Type B pancreatic cell (in vitro differentiated cells): ENCODE measurements around the gene GRB14. TPM values are rescaled to one million over a fixed set of nuclear protein-coding genes. Genes with fewer than 3 reads are reported as not detected.

Experiments
- DNase-seq: peaks from one replicate; pipeline ENCODE4 v3.0.0; 2021; ENCODE audit warnings: mixed read lengths; ENCODE audit not compliant: unreplicated experiment; ENCODE audit errors: extremely low spot score
- H3K27ac Mint-ChIP-seq: 2 replicates; pipeline ENCODE4 v1.8.0; 2021; ENCODE audit warnings: mild to moderate bottlenecking, mixed read lengths
- H3K27me3 Mint-ChIP-seq: 2 replicates; pipeline ENCODE4 v1.8.0; 2021; ENCODE audit warnings: mixed read lengths
- H3K36me3 Mint-ChIP-seq: 2 replicates; pipeline ENCODE4 v1.8.0; 2021; ENCODE audit warnings: mixed read lengths
- H3K4me1 Mint-ChIP-seq: one replicate; pipeline ENCODE4 v1.8.0; 2021; ENCODE audit warnings: mixed read lengths; ENCODE audit not compliant: unreplicated experiment
- H3K4me3 Mint-ChIP-seq: 2 replicates; pipeline ENCODE4 v1.8.0; 2021; ENCODE audit warnings: mild to moderate bottlenecking, mixed read lengths
- H3K9me3 Mint-ChIP-seq: 2 replicates; pipeline ENCODE4 v1.8.0; 2021; ENCODE audit warnings: mixed read lengths
- total RNA-seq: library from RNA; stranded (reverse); gene quantifications from 2 replicates; pipeline ENCODE4 v1.2.1, GENCODE V29; 2021; ENCODE audit warnings: low replicate concordance
- TF ChIP-seq, protein P1 (sequence below): fragments of 200-600 bp; sonication (generic); conservative IDR thresholded peaks from 2 replicates; pipeline ENCODE4 v1.5.0; 2021; ENCODE audit warnings: antibody characterized with exemption, mild to moderate bottlenecking

The GRB14 gene
- total RNA-seq, 1 donor from 2014 or later = 11.6 TPM

GRCh38 chr2:164622338-164623106, 1.2 kb upstream of the GRB14 start:
- Mint-ChIP-seq H3K4me3 (peak overlapping the region; percentile 93), H3K27ac (no peak overlapping the region), H3K27me3 (peaks cover 11% of the 10 kb centered on the region), H3K9me3 (no peaks in the 10 kb centered on the region), H3K36me3 (no peaks in the 10 kb centered on the region), H3K4me1 (peaks cover 7% of the 10 kb centered on the region)
- DNase-seq = no peak
- TF ChIP-seq, protein P1, sequence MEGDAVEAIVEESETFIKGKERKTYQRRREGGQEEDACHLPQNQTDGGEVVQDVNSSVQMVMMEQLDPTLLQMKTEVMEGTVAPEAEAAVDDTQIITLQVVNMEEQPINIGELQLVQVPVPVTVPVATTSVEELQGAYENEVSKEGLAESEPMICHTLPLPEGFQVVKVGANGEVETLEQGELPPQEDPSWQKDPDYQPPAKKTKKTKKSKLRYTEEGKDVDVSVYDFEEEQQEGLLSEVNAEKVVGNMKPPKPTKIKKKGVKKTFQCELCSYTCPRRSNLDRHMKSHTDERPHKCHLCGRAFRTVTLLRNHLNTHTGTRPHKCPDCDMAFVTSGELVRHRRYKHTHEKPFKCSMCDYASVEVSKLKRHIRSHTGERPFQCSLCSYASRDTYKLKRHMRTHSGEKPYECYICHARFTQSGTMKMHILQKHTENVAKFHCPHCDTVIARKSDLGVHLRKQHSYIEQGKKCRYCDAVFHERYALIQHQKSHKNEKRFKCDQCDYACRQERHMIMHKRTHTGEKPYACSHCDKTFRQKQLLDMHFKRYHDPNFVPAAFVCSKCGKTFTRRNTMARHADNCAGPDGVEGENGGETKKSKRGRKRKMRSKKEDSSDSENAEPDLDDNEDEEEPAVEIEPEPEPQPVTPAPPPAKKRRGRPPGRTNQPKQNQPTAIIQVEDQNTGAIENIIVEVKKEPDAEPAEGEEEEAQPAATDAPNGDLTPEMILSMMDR = no peak

GRCh38 chr2:164621764-164622105, 453 bp upstream of the GRB14 start:
- TF ChIP-seq, protein P1 = no peak
- Mint-ChIP-seq H3K27ac (peak overlapping the region; percentile 70), H3K9me3 (no peaks in the 10 kb centered on the region), H3K4me3 (peak overlapping the region; percentile 93), H3K36me3 (no peaks in the 10 kb centered on the region), H3K4me1 (peaks cover 7% of the 10 kb centered on the region), H3K27me3 (peaks cover 11% of the 10 kb centered on the region)
- no peak for DNase-seq

GRCh38 chr2:164620457-164620856, 825 bp downstream of the GRB14 start:
- no peaks in the 10 kb centered on the region for H3K36me3 Mint-ChIP-seq
- peaks cover 7% of the 10 kb centered on the region for H3K4me1 Mint-ChIP-seq
- peak overlapping the region; percentile 32 for H3K27ac Mint-ChIP-seq
- no peaks in the 10 kb centered on the region for H3K9me3 Mint-ChIP-seq
- peaks cover 11% of the 10 kb centered on the region for H3K27me3 Mint-ChIP-seq
- no peak for DNase-seq
- TF ChIP-seq, protein P1 = no peak
- H3K4me3 Mint-ChIP-seq = peak overlapping the region; percentile 89

DNA sequence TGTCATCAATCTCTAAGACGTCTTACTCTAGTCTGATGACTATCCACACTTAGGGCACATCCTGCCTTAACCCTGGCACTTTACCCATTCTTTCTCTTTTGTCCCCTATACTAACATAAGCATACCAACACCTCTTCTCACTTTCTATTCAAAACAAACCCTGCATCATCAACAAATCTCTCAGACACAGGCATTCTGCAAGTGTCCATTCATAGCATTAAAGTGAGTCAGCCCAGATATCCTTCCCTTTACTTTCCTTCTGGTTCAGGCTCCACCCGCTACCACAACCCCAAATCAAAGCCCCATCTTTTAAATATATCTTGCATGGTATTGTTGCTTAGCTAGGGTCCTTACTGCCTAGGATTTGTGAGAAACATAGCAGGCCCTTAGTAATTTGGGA, 3.8 kb downstream of the GRB14 start:
- TF ChIP-seq, protein P1 = no peak
- no peak overlapping the region for H3K27ac Mint-ChIP-seq
- H3K27me3 Mint-ChIP-seq = peaks cover 11% of the 10 kb centered on the region
- no peak for DNase-seq
- H3K4me3 Mint-ChIP-seq = no peak overlapping the region
- no peaks in the 10 kb centered on the region for H3K9me3 Mint-ChIP-seq
- H3K4me1 Mint-ChIP-seq = no peaks in the 10 kb centered on the region
- no peaks in the 10 kb centered on the region for H3K36me3 Mint-ChIP-seq

DNA sequence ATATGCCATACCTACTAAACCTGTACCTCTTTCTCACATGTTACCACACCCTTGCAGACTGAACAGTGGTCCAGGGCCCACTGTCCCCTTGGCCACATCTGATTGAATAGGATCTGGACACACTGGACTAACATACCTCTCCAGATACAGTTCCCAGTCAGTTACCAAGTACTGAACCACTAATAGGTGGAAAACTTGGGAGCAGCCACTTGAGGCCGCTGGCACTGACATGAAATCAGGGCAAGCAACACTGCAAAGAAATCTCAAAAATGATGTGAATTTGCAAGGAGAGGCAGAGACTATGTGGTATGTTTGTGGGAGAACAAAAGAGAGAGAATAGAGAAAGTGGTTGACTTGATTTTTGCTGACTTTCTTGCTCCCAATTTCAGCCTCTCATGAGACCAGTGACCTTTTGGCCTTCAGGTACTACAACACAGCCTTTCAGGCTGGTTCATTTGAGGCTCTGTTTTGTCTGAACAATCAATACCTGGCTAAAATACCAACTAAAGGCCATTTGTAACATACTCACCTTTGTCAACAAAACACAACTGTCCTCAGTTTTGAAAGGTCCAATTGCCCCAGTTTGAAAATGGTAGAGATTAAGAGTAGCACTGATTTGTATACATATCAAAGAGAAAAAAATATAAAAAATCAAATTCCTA, 7.8 kb downstream of the GRB14 start:
- Mint-ChIP-seq H3K36me3 (no peaks in the 10 kb centered on the region), H3K9me3 (no peaks in the 10 kb centered on the region), H3K27me3 (no peaks in the 10 kb centered on the region), H3K27ac (no peak overlapping the region), H3K4me1 (no peaks in the 10 kb centered on the region), H3K4me3 (no peak overlapping the region)
- DNase-seq = no peak
- TF ChIP-seq, protein P1 = no peak
